Gastroesophageal sphincter (tissue), 3 donors: ENCODE data around the gene HIVEP3.

Experiments used
- POLR2A ChIP-seq, 2 donors: fragments of 450-650 bp; IDR thresholded peaks; one replicate each; pipeline ENCODE4 v1.6.1; 2017; ENCODE audit warnings: antibody characterized with exemption in 2 of 2, mild to moderate bottlenecking in 2 of 2, moderate library complexity in 1 of 2
- TF ChIP-seq, protein P1 (sequence below), 4 experiments: fragments of 200-600 bp in 2 of 4; fragments of 450-650 bp in 2 of 4; sonication (generic) in 1 of 4; IDR thresholded peaks; one replicate each; pipeline ENCODE4 v1.5.1; 2017 to 2019; ENCODE audit warnings: antibody characterized with exemption in 4 of 4, mild to moderate bottlenecking in 2 of 4, moderate library complexity in 2 of 4

DNA sequence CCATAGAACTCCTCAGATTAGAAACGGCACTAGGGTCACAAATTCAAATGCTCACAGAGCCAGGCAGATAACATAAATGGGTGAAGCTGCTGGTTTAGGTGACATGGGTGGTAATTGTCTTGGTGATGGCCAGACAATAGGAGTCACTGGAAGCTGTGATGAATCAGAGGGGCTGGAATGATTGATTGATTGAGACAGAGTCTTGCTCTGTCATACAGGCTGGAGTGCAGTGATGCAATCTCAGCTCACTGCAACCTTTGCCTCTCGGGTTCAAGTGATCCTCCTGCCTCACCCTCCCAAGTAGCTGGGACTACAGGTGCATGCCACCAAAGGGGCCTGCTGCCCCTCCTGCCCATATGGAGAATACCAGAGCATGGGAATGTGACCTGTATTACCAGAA lies 63.0 kb downstream of the HIVEP3 start:
- TF ChIP-seq, protein P1, sequence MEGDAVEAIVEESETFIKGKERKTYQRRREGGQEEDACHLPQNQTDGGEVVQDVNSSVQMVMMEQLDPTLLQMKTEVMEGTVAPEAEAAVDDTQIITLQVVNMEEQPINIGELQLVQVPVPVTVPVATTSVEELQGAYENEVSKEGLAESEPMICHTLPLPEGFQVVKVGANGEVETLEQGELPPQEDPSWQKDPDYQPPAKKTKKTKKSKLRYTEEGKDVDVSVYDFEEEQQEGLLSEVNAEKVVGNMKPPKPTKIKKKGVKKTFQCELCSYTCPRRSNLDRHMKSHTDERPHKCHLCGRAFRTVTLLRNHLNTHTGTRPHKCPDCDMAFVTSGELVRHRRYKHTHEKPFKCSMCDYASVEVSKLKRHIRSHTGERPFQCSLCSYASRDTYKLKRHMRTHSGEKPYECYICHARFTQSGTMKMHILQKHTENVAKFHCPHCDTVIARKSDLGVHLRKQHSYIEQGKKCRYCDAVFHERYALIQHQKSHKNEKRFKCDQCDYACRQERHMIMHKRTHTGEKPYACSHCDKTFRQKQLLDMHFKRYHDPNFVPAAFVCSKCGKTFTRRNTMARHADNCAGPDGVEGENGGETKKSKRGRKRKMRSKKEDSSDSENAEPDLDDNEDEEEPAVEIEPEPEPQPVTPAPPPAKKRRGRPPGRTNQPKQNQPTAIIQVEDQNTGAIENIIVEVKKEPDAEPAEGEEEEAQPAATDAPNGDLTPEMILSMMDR (IDR thresholded peaks at IDR 0.05) = no peak
- no peak for TF ChIP-seq POLR2A (IDR thresholded peaks at IDR 0.05)
